ENCODE results near the gene FREM2.
A peak's percentile ranks its signal among the peaks of the same experiment; 100 is the strongest.

Gene FREM2

GRCh38 chr13:38824342-38824741 lies 137.5 kb downstream of the FREM2 start:
- DNase-seq: no peak

- DNase-seq: no peak
Observed at GRCh38 chr13:38826182-38826813, 139.4 kb downstream of the FREM2 start.

- DNase-seq: no peak
Observed at GRCh38 chr13:38830442-38831045, 143.7 kb downstream of the FREM2 start.

- DNase-seq: no peak
Observed at GRCh38 chr13:38844581-38844980, 157.7 kb downstream of the FREM2 start.

- DNase-seq: no peak
Observed at GRCh38 chr13:38848360-38848759, 161.5 kb downstream of the FREM2 start.

GRCh38 chr13:38849315-38849714 lies 162.4 kb downstream of the FREM2 start:
- DNase-seq: no peak

GRCh38 chr13:38850868-38851626 lies 164.2 kb downstream of the FREM2 start:
- DNase-seq: no peak

GRCh38 chr13:38854226-38854625 lies 167.3 kb downstream of the FREM2 start:
- DNase-seq: no peak

- no peak for DNase-seq
Observed at GRCh38 chr13:38856065-38856464, 169.2 kb downstream of the FREM2 start.

- DNase-seq: no peak
Observed at GRCh38 chr13:38862443-38862842, 175.6 kb downstream of the FREM2 start.

GRCh38 chr13:38863536-38863935 lies 176.7 kb downstream of the FREM2 start:
- DNase-seq: no peak

GRCh38 chr13:38866649-38867048 lies 179.8 kb downstream of the FREM2 start:
- DNase-seq: no peak

- no peak for DNase-seq
Observed at GRCh38 chr13:38868399-38868798, 181.5 kb downstream of the FREM2 start.

GRCh38 chr13:38868870-38869269 lies 182.0 kb downstream of the FREM2 start:
- DNase-seq: no peak

- DNase-seq: no peak
Observed at GRCh38 chr13:38871275-38871674, 184.4 kb downstream of the FREM2 start.

- peak in 34 of 56 donors; percentile 1 to 71 (median 12) for DNase-seq
Observed at GRCh38 chr13:38872693-38873092, 185.8 kb downstream of the FREM2 start.

GRCh38 chr13:38875186-38875875 lies 188.5 kb downstream of the FREM2 start:
- peak in 2 of 56 donors; percentile 6 to 34 for DNase-seq

GRCh38 chr13:38879278-38879677 lies 192.4 kb downstream of the FREM2 start:
- DNase-seq: no peak

- DNase-seq: no peak
Observed at GRCh38 chr13:38879786-38880185, 192.9 kb downstream of the FREM2 start.

GRCh38 chr13:38880397-38880796 lies 193.5 kb downstream of the FREM2 start:
- DNase-seq: no peak

GRCh38 chr13:38883783-38884182 lies 196.9 kb downstream of the FREM2 start:
- no peak for DNase-seq

- no peak for DNase-seq
Observed at GRCh38 chr13:38888309-38888708, 201.4 kb downstream of the FREM2 start.

Measured in amygdala (tissue), 56 donors.